Stomach (tissue), 4 donors: ENCODE measurements around the gene MAMLD1.

Experiments used
- EP300 ChIP-seq: sonication (generic); formaldehyde crosslinking; IDR thresholded peaks from one replicate; pipeline ENCODE4 v1.6.1; 2017; ENCODE audit warnings: antibody characterized with exemption
- POLR2A ChIP-seq, 4 donors: fragments of 450-650 bp; IDR thresholded peaks; one replicate each; pipeline ENCODE4 v1.6.1; 2016; ENCODE audit warnings: antibody characterized with exemption in 4 of 4, control low read depth in 2 of 4, mild to moderate bottlenecking in 1 of 4, moderate library complexity in 1 of 4
- POLR2AphosphoS5 ChIP-seq, 3 donors: sonication (generic); formaldehyde crosslinking; IDR thresholded peaks; one replicate each; pipeline ENCODE4 v1.6.1; 2016; ENCODE audit warnings: antibody characterized with exemption in 3 of 3
- TF ChIP-seq, protein P1 (sequence below), 7 experiments: fragments of 450-650 bp in 4 of 7; fragments of 200-600 bp in 3 of 7; sonication (generic) in 3 of 7; IDR thresholded peaks; one replicate each; pipeline ENCODE4 v1.5.1; 2016 to 2019; ENCODE audit warnings: antibody characterized with exemption in 7 of 7, control low read depth in 2 of 7, mild to moderate bottlenecking in 1 of 7

DNA sequence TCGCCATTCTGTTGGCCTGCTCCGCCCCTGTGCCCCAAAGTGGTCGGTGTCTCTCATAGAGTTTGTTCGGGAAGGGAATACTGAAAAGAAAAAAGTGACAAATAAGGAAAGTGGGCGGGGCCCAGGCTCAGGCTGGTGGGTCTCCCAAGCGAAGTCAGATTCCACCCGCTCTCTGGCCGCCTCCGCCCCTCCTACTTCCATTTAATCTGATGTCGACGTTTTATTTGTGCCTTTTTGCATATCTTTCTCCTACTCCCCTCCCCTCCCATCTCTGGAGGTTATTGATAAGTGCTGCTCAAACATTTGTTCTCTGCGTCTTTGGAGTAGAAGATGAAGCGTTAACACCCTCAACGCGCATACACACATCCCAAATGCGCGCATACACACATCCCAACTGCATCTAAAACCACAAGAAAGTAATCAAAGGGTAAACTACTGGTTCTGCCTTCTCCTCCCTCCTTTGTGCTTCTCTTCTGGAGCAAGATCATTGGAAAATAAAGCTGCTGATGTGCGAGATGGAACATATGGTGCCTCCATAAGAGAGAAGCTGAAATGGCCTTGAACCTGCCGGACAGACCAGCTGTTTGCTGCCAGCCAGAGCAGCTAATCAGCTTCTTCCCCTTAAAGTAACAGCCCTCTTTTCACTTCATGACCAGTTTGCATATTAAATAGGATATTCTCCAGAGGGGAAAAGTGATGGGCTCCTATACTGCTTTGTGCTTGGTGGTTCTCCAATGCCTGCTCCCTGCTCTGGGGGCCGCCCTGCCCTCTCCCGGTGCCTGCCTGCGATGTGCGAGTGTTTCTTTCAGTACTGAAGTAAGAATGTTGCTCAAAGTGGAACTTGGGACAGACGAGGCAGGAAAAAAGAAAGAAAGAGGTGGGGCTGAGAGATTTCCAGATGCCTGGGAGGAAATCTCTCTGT is 3.1 kb downstream of the MAMLD1 start:
- TF ChIP-seq, protein P1, sequence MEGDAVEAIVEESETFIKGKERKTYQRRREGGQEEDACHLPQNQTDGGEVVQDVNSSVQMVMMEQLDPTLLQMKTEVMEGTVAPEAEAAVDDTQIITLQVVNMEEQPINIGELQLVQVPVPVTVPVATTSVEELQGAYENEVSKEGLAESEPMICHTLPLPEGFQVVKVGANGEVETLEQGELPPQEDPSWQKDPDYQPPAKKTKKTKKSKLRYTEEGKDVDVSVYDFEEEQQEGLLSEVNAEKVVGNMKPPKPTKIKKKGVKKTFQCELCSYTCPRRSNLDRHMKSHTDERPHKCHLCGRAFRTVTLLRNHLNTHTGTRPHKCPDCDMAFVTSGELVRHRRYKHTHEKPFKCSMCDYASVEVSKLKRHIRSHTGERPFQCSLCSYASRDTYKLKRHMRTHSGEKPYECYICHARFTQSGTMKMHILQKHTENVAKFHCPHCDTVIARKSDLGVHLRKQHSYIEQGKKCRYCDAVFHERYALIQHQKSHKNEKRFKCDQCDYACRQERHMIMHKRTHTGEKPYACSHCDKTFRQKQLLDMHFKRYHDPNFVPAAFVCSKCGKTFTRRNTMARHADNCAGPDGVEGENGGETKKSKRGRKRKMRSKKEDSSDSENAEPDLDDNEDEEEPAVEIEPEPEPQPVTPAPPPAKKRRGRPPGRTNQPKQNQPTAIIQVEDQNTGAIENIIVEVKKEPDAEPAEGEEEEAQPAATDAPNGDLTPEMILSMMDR (IDR thresholded peaks at IDR 0.05), result no peak
- no peak for TF ChIP-seq POLR2AphosphoS5 (IDR thresholded peaks at IDR 0.05)
- TF ChIP-seq POLR2A (IDR thresholded peaks at IDR 0.05), result no peak
- TF ChIP-seq EP300, result no peak
